Type B pancreatic cell (in vitro differentiated cells): ENCODE data around the gene SVIL. TPM values are rescaled to one million over a fixed set of nuclear protein-coding genes. Genes with fewer than 3 reads are reported as not detected.

Experiments used
- DNase-seq: peaks from one replicate; pipeline ENCODE4 v3.0.0; 2021; ENCODE audit warnings: mixed read lengths; ENCODE audit not compliant: unreplicated experiment; ENCODE audit errors: extremely low spot score
- H3K27ac Mint-ChIP-seq: 2 replicates; pipeline ENCODE4 v1.8.0; 2021; ENCODE audit warnings: mild to moderate bottlenecking, mixed read lengths
- H3K27me3 Mint-ChIP-seq: 2 replicates; pipeline ENCODE4 v1.8.0; 2021; ENCODE audit warnings: mixed read lengths
- H3K36me3 Mint-ChIP-seq: 2 replicates; pipeline ENCODE4 v1.8.0; 2021; ENCODE audit warnings: mixed read lengths
- H3K4me1 Mint-ChIP-seq: one replicate; pipeline ENCODE4 v1.8.0; 2021; ENCODE audit warnings: mixed read lengths; ENCODE audit not compliant: unreplicated experiment
- H3K4me3 Mint-ChIP-seq: 2 replicates; pipeline ENCODE4 v1.8.0; 2021; ENCODE audit warnings: mild to moderate bottlenecking, mixed read lengths
- H3K9me3 Mint-ChIP-seq: 2 replicates; pipeline ENCODE4 v1.8.0; 2021; ENCODE audit warnings: mixed read lengths
- CTCF ChIP-seq: fragments of 200-600 bp; sonication (generic); conservative IDR thresholded peaks from 2 replicates; pipeline ENCODE4 v1.5.0; 2021; ENCODE audit warnings: antibody characterized with exemption, mild to moderate bottlenecking
- total RNA-seq: library from RNA; stranded (reverse); gene quantifications from 2 replicates; pipeline ENCODE4 v1.2.1, GENCODE V29; 2021; ENCODE audit warnings: low replicate concordance

The SVIL gene
- total RNA-seq, 1 donor from 2014 or later, result 171 TPM

GRCh38 chr10:29438271-29438670 lies 196.5 kb downstream of the SVIL start:
- Mint-ChIP-seq H3K4me3 (no peak overlapping the region), H3K27ac (no peak overlapping the region), H3K4me1 (no peaks in the 10 kb centered on the region), H3K9me3 (peaks cover 4% of the 10 kb centered on the region), H3K36me3 (no peaks in the 10 kb centered on the region), H3K27me3 (no peaks in the 10 kb centered on the region)
- no peak for DNase-seq
- TF ChIP-seq CTCF, result no peak

- H3K4me3 Mint-ChIP-seq, result no peak overlapping the region
- H3K4me1 Mint-ChIP-seq, result no peaks in the 10 kb centered on the region
- H3K27ac Mint-ChIP-seq, result no peak overlapping the region
- peaks cover 4% of the 10 kb centered on the region for H3K9me3 Mint-ChIP-seq
- TF ChIP-seq CTCF, result no peak
- H3K36me3 Mint-ChIP-seq, result no peaks in the 10 kb centered on the region
- DNase-seq, result no peak
- H3K27me3 Mint-ChIP-seq, result no peaks in the 10 kb centered on the region
Observed at GRCh38 chr10:29437871-29438270, 196.9 kb downstream of the SVIL start.

GRCh38 chr10:29435809-29436501 lies 198.8 kb downstream of the SVIL start:
- Mint-ChIP-seq H3K36me3 (no peaks in the 10 kb centered on the region), H3K4me1 (no peaks in the 10 kb centered on the region), H3K9me3 (peaks cover 4% of the 10 kb centered on the region), H3K27ac (no peak overlapping the region), H3K27me3 (no peaks in the 10 kb centered on the region), H3K4me3 (no peak overlapping the region)
- no peak for TF ChIP-seq CTCF
- DNase-seq, result no peak

- no peak for TF ChIP-seq CTCF
- no peak for DNase-seq
- Mint-ChIP-seq H3K27ac (no peak overlapping the region), H3K27me3 (no peaks in the 10 kb centered on the region), H3K4me1 (no peaks in the 10 kb centered on the region), H3K4me3 (no peak overlapping the region), H3K36me3 (no peaks in the 10 kb centered on the region), H3K9me3 (peaks cover 4% of the 10 kb centered on the region)
Observed at GRCh38 chr10:29434111-29434510, 200.7 kb downstream of the SVIL start.

GRCh38 chr10:29431711-29432110 lies 203.1 kb downstream of the SVIL start:
- Mint-ChIP-seq H3K27ac (no peak overlapping the region), H3K4me3 (no peak overlapping the region), H3K4me1 (no peaks in the 10 kb centered on the region), H3K36me3 (no peaks in the 10 kb centered on the region), H3K27me3 (no peaks in the 10 kb centered on the region), H3K9me3 (no peaks in the 10 kb centered on the region)
- TF ChIP-seq CTCF, result no peak
- no peak for DNase-seq
